ENCODE measurements around the gene PDE4D.

DNA sequence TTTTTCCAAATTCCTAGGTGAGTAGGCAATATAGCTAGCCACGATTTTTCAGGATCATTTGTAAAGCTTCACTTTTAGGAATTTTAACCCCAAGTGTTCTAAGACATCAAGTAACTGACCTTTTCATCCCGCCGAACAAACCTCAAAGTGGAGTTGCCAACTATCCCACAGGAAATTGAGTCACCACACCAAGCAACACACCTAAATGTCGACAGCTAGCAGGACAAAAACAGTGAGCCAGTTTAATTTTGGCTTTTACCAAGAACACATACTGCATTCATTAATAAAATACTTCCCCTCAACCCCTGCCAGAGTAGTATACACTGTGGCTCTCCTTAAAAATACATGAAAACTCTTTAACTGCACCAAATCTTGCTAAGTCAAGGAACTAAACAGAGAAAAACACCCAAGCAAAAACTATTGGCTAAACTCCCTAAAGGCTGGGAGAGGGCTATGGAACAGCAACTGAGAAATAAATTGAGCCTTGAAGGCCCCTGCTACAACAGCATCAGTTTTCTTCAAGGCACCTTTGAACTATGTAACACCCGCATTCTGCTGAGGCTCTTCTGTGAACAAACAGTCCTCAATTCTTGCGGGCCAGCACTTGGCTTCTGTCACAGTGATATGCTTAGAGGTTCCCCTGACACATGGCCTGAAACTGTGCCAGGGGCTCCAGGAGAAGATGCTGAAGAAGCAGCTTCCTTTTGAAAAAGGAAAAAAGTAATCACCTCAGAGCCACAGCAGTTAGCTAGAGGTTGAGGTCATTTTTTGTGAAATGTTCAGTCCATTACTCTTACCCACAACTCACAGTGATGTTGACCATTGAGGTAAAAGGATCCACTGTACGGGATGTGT lies 851.1 kb downstream of the PDE4D start:
- TF ChIP-seq POLR2A (IDR thresholded peaks at IDR 0.05; ENCODE audit: low read depth, low read length) (no peak), TAF1 (IDR thresholded peaks at IDR 0.05; ENCODE audit: borderline replicate concordance, low read depth, low read length) (no peak), POLR2AphosphoS5 (IDR thresholded peaks at IDR 0.05; ENCODE audit: low read depth, low read length) (no peak)
